NCI-H187 treated with DMSO at 0.1 percent for 48 hours (cell line): Measurements from ENCODE around the gene GPC1.

Source experiments
- DNase-seq: peaks from one replicate; lab custom pipeline; 2025; lab: John Stamatoyannopoulos, UW

Gene GPC1

GRCh38 chr2:240458044-240458899 lies 22.8 kb downstream of the GPC1 start:
- DNase-seq = no peak

- no peak for DNase-seq
Observed at GRCh38 chr2:240458900-240459391, 23.5 kb downstream of the GPC1 start.

- DNase-seq = no peak
Observed at GRCh38 chr2:240459401-240460252, 24.2 kb downstream of the GPC1 start.

- no peak for DNase-seq
Observed at GRCh38 chr2:240460253-240460711, 24.8 kb downstream of the GPC1 start.

- DNase-seq = no peak
Observed at GRCh38 chr2:240460781-240461431, 25.4 kb downstream of the GPC1 start.

- DNase-seq = no peak
Observed at GRCh38 chr2:240461471-240462072, 26.1 kb downstream of the GPC1 start.

GRCh38 chr2:240462073-240462706 lies 26.7 kb downstream of the GPC1 start:
- DNase-seq = no peak

GRCh38 chr2:240462707-240463273 lies 27.3 kb downstream of the GPC1 start:
- DNase-seq = no peak

GRCh38 chr2:240463274-240463865 lies 27.9 kb downstream of the GPC1 start:
- no peak for DNase-seq

- DNase-seq = no peak
Observed at GRCh38 chr2:240463866-240464481, 28.5 kb downstream of the GPC1 start.

GRCh38 chr2:240464514-240465241 lies 29.2 kb downstream of the GPC1 start:
- DNase-seq = no peak

GRCh38 chr2:240465268-240465764 lies 29.9 kb downstream of the GPC1 start:
- no peak for DNase-seq

GRCh38 chr2:240465765-240466578 lies 30.5 kb downstream of the GPC1 start:
- no peak for DNase-seq

- no peak for DNase-seq
Observed at GRCh38 chr2:240466579-240467148, 31.2 kb downstream of the GPC1 start.

GRCh38 chr2:240467149-240467642 lies 31.7 kb downstream of the GPC1 start:
- no peak for DNase-seq

GRCh38 chr2:240467659-240468302 lies 32.3 kb downstream of the GPC1 start:
- DNase-seq = no peak
